SK-N-SH treated with all-trans-retinoic acid at 6 μM for 48 hours (cell line): ENCODE data around the gene TREH.

Experiments
- ATAC-seq: fragments of 200-7000 bp; cut with Tn5 transposase; 3 replicates; pipeline ENCODE4 v1.9.1; 2020; ENCODE audit warnings: mild to moderate bottlenecking, moderate library complexity
- ARNTL ChIP-seq: fragments of 450-650 bp; formaldehyde crosslinking; IDR thresholded peaks from 2 replicates; pipeline ENCODE4 v1.5.0; 2020; ENCODE audit warnings: low read depth, mild to moderate bottlenecking, moderate library complexity, borderline replicate concordance
- BACH2 ChIP-seq: fragments of 250-450 bp; sonication (Bioruptor Pico); IDR thresholded peaks from 2 replicates; pipeline ENCODE4 v1.9.0; 2021; ENCODE audit warnings: mild to moderate bottlenecking, borderline replicate concordance
- CSDC2 ChIP-seq: fragments of 250-450 bp; sonication (Bioruptor Pico); IDR thresholded peaks from 2 replicates; pipeline ENCODE4 v1.5.0; 2020; ENCODE audit warnings: mild to moderate bottlenecking, moderate library complexity
- CSRNP3 ChIP-seq: fragments of 250-450 bp; sonication (Bioruptor Pico); IDR thresholded peaks from 2 replicates; pipeline ENCODE4 v1.5.1; 2021; ENCODE audit warnings: mild to moderate bottlenecking, moderate library complexity
- ESRRG ChIP-seq: fragments of 250-450 bp; sonication (Bioruptor Pico); IDR thresholded peaks from 2 replicates; pipeline ENCODE4 v1.6.1; 2021; ENCODE audit warnings: mild to moderate bottlenecking
- GLIS3 ChIP-seq: fragments of 250-450 bp; sonication (Bioruptor Pico); IDR thresholded peaks from 2 replicates; pipeline ENCODE4 v1.5.0; 2020; ENCODE audit warnings: mild to moderate bottlenecking, moderate library complexity
- ISL1 ChIP-seq: fragments of 250-450 bp; sonication (Bioruptor Pico); IDR thresholded peaks from 2 replicates; pipeline ENCODE4 v2.1.2; 2022; ENCODE audit warnings: mild to moderate bottlenecking, moderate library complexity
- OSR1 ChIP-seq: fragments of 250-450 bp; sonication (Bioruptor Pico); IDR thresholded peaks from 2 replicates; pipeline ENCODE4 v1.8.0; 2022; ENCODE audit warnings: moderate library complexity, mild to moderate bottlenecking, inconsistent platforms
- PATZ1 ChIP-seq: fragments of 250-450 bp; sonication (Bioruptor Pico); IDR thresholded peaks from 2 replicates; pipeline ENCODE4 v1.8.0; 2020; ENCODE audit warnings: mild to moderate bottlenecking, moderate library complexity, borderline replicate concordance
- SNAI2 ChIP-seq: fragments of 250-450 bp; sonication (Bioruptor Pico); IDR thresholded peaks from 2 replicates; pipeline ENCODE4 v1.5.0; 2020; ENCODE audit warnings: mild to moderate bottlenecking, moderate library complexity
- TCF4 ChIP-seq: fragments of 250-450 bp; sonication (Bioruptor Pico); IDR thresholded peaks from 2 replicates; pipeline ENCODE4 v1.8.0; 2021; ENCODE audit warnings: mild to moderate bottlenecking, moderate library complexity, borderline replicate concordance
- TSHZ2 ChIP-seq: fragments of 250-450 bp; sonication (Bioruptor Pico); IDR thresholded peaks from 2 replicates; pipeline ENCODE4 v1.5.0; 2020; ENCODE audit warnings: mild to moderate bottlenecking, moderate library complexity
- ZC3H10 ChIP-seq: fragments of 250-450 bp; sonication (Bioruptor Pico); IDR thresholded peaks from 2 replicates; pipeline ENCODE4 v1.5.1; 2021; ENCODE audit warnings: mild to moderate bottlenecking, moderate library complexity
- ZFP3 ChIP-seq: fragments of 250-450 bp; sonication (Bioruptor Pico); IDR thresholded peaks from 2 replicates; pipeline ENCODE4 v1.5.0; 2020; ENCODE audit warnings: mild to moderate bottlenecking, moderate library complexity
- ZFP30 ChIP-seq: fragments of 450-650 bp; formaldehyde crosslinking; IDR thresholded peaks from 2 replicates; pipeline ENCODE4 v1.5.0; 2022; ENCODE audit warnings: mild to moderate bottlenecking, moderate library complexity
- ZNF565 ChIP-seq: fragments of 450-650 bp; formaldehyde crosslinking; conservative IDR thresholded peaks from 2 replicates; pipeline ENCODE4 v1.5.0; 2020; ENCODE audit warnings: low read depth, mild to moderate bottlenecking, moderate library complexity
- ZNF8 ChIP-seq: fragments of 450-650 bp; formaldehyde crosslinking; IDR thresholded peaks from 2 replicates; pipeline ENCODE4 v1.5.0; 2020; ENCODE audit warnings: mild to moderate bottlenecking, moderate library complexity
- TF ChIP-seq, protein P1 (sequence below): fragments of 250-450 bp; sonication (Bioruptor Pico); IDR thresholded peaks from 2 replicates; pipeline ENCODE4 v1.8.0; 2021; ENCODE audit warnings: low read depth, mild to moderate bottlenecking, moderate library complexity, borderline replicate concordance
- TF ChIP-seq, protein P2 (sequence below): fragments of 250-450 bp; sonication (Bioruptor Pico); IDR thresholded peaks from 2 replicates; pipeline ENCODE4 v1.5.1; 2020; ENCODE audit warnings: low read depth, mild to moderate bottlenecking, moderate library complexity

The TREH gene

DNA sequence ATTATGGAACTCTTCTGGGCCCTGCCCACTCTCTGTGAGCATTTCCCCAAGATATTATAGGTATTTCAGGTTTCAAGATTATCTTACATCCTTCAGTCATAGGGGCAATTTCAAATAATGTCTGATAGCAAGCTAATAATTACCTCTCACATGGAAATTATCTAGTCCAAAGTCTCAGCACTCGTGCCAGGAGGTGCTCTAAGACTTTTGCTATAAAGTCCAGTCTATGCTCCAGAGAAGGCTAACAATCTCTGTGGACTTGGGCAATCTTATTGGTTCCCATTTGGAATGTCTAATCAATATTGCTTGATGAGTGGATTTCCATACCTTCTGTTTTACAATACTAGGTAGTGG, 5.4 kb downstream of the TREH start:
- ATAC-seq: no peak
- TF ChIP-seq, protein P1, sequence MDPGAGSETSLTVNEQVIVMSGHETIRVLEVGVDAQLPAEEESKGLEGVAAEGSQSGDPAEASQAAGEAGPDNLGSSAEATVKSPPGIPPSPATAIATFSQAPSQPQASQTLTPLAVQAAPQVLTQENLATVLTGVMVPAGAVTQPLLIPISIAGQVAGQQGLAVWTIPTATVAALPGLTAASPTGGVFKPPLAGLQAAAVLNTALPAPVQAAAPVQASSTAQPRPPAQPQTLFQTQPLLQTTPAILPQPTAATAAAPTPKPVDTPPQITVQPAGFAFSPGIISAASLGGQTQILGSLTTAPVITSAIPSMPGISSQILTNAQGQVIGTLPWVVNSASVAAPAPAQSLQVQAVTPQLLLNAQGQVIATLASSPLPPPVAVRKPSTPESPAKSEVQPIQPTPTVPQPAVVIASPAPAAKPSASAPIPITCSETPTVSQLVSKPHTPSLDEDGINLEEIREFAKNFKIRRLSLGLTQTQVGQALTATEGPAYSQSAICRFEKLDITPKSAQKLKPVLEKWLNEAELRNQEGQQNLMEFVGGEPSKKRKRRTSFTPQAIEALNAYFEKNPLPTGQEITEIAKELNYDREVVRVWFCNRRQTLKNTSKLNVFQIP (CRISPR knock-in tag): no peak
- TF ChIP-seq ZFP3 (CRISPR knock-in tag) (no peak), OSR1 (CRISPR knock-in tag) (no peak), CSDC2 (CRISPR knock-in tag) (no peak), ZC3H10 (CRISPR knock-in tag) (no peak)

- no peak for ATAC-seq
- TF ChIP-seq SNAI2 (CRISPR knock-in tag) (no peak), CSDC2 (CRISPR knock-in tag) (no peak), TSHZ2 (CRISPR knock-in tag) (no peak), ZNF8 (CRISPR knock-in tag) (no peak), PATZ1 (CRISPR knock-in tag) (no peak), ZFP3 (CRISPR knock-in tag) (no peak)
Measured at GRCh38 chr11:118673361-118674081, 5.9 kb downstream of the TREH start.

GRCh38 chr11:118672846-118673245, 6.6 kb downstream of the TREH start:
- no peak for ATAC-seq
- TF ChIP-seq ZNF565 (CRISPR knock-in tag) (no peak), SNAI2 (CRISPR knock-in tag) (no peak), OSR1 (CRISPR knock-in tag) (no peak), CSRNP3 (no peak), GLIS3 (CRISPR knock-in tag) (no peak)

DNA sequence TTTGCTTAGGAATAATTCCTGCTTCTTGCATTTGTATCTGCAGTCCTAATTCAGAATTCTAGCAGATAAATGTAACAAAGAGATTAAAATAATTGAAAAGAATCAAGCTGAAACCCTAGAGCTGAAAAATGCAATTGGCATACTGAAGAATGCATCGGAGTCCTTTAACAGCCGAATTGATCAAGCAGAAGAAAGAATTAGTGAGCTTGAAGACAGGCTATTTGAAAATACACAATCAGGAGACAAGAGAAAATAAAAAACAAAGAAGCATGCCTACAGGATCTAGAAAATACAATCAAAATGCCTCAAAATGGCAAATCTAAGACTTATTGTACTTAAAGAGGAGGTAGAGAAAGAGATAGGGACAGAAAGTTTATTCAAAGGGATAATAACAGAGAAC, 8.2 kb downstream of the TREH start:
- no peak for TF ChIP-seq ISL1 (CRISPR knock-in tag)
- peak; percentile 51; the same call in 1 of the 2 replicates for TF ChIP-seq ZFP30 (CRISPR knock-in tag)
- TF ChIP-seq CSRNP3: no peak
- TF ChIP-seq ARNTL (CRISPR knock-in tag): no peak
- TF ChIP-seq, all 23 proteins: peak for 1
- no peak for ATAC-seq

DNA sequence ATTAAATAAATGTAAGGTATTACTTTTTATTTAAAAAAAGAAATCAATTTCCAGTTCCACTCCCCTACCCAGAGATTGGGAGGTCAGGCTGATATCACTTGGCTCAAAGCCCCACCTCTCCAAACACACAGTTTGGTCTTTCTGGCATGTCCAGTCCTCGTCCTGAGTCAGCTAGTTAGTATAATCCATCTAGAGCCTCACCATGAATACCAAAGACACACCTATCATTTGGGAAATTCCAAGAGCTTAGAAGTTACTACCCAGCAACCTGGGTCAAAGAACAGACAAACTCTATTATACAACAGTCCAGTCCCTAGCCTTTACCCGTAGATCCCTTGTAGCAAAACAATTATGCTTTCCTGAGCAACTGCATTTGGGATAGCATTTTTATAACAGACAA, 9.4 kb downstream of the TREH start:
- ATAC-seq: no peak
- no peak for TF ChIP-seq ZNF8 (CRISPR knock-in tag)
- TF ChIP-seq ESRRG (CRISPR knock-in tag): no peak
- no peak for TF ChIP-seq GLIS3 (CRISPR knock-in tag)
- no peak for TF ChIP-seq ZFP30 (CRISPR knock-in tag)
- no peak for TF ChIP-seq BACH2 (CRISPR knock-in tag)
- no peak for TF ChIP-seq CSDC2 (CRISPR knock-in tag)
- TF ChIP-seq SNAI2 (CRISPR knock-in tag): no peak
- TF ChIP-seq ZFP3 (CRISPR knock-in tag): no peak
- TF ChIP-seq TCF4: no peak
- TF ChIP-seq TSHZ2 (CRISPR knock-in tag): no peak
- TF ChIP-seq, protein P2, sequence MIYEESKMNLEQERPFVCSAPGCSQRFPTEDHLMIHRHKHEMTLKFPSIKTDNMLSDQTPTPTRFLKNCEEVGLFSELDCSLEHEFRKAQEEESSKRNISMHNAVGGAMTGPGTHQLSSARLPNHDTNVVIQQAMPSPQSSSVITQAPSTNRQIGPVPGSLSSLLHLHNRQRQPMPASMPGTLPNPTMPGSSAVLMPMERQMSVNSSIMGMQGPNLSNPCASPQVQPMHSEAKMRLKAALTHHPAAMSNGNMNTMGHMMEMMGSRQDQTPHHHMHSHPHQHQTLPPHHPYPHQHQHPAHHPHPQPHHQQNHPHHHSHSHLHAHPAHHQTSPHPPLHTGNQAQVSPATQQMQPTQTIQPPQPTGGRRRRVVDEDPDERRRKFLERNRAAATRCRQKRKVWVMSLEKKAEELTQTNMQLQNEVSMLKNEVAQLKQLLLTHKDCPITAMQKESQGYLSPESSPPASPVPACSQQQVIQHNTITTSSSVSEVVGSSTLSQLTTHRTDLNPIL (CRISPR knock-in tag): no peak
